ENCODE results near the gene TOMM40. TPM values are rescaled to one million over a fixed set of nuclear protein-coding genes. Genes with fewer than 3 reads are reported as not detected.
A peak's percentile ranks its signal among the peaks of the same experiment; 100 is the strongest.

The TOMM40 gene
- total and polyA plus RNA-seq, 8 donors: 12.8 to 28.8 (median 17.8) TPM

- ATAC-seq (peak; percentile 82 to 87 (median 83)), FAIRE-seq (no peak), DNase-seq (peak; percentile 46 to 94 (median 76))
- intact Hi-C loops (cut with DNase I): loop anchor here in 2 of 3 donors (5.0 to 10.0 kb wide), 2 partner anchors 48 to 151 kb away; no protein-coding TSS in a partner anchor
- H3K27ac ChIP-seq: no peak overlapping the region
- no peak overlapping the region for H3K4me3 ChIP-seq
- H3K36me3 ChIP-seq: peaks cover 0 to 16% (median 0%) of the 10 kb centered on the region in 3 donors
- TF ChIP-seq CTCF (IDR thresholded peaks at IDR 0.05): peak; percentile 97 to 99 (median 98)
- no peaks in the 10 kb centered on the region for H3K9me3 ChIP-seq
- WGBS, 2 donors: 7% methylated on average over 24 of the region's 24 CpGs
- H3K27me3 ChIP-seq: no peaks in the 10 kb centered on the region
- H3K4me1 ChIP-seq: peaks cover 4 to 10% (median 5%) of the 10 kb centered on the region in 3 donors
Measured at GRCh38 chr19:44903602-44904425, 12.8 kb downstream of the TOMM40 start.

DNA sequence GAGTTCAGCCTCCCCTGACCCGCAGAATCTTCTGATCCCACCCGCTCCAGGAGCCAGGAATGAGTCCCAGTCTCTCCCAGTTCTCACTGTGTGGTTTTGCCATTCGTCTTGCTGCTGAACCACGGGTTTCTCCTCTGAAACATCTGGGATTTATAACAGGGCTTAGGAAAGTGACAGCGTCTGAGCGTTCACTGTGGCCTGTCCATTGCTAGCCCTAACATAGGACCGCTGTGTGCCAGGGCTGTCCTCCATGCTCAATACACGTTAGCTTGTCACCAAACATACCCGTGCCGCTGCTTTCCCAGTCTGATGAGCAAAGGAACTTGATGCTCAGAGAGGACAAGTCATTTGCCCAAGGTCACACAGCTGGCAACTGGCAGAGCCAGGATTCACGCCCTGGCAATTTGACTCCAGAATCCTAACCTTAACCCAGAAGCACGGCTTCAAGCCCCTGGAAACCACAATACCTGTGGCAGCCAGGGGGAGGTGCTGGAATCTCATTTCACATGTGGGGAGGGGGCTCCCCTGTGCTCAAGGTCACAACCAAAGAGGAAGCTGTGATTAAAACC is 13.5 kb downstream of the TOMM40 start:
- DNase-seq (no peak), ATAC-seq (peak in 3 of 4 donors; percentile 2 to 13 (median 8)), FAIRE-seq (no peak)
- intact Hi-C loops (cut with DNase I): loop anchor here in 2 of 3 donors (5.0 to 10.0 kb wide), 2 partner anchors 48 to 150 kb away; no protein-coding TSS in a partner anchor
- Histone ChIP-seq H3K4me3 (no peak overlapping the region), H3K9me3 (no peaks in the 10 kb centered on the region), H3K27ac (no peak overlapping the region), H3K36me3 (peaks cover 0 to 16% (median 0%) of the 10 kb centered on the region in 3 donors), H3K27me3 (no peaks in the 10 kb centered on the region), H3K4me1 (peaks cover 4 to 10% (median 5%) of the 10 kb centered on the region in 3 donors)
- no peak for TF ChIP-seq CTCF (IDR thresholded peaks at IDR 0.05)
- WGBS, 2 donors: 36 to 39% methylated on average over 12 of the region's 12 CpGs

DNA sequence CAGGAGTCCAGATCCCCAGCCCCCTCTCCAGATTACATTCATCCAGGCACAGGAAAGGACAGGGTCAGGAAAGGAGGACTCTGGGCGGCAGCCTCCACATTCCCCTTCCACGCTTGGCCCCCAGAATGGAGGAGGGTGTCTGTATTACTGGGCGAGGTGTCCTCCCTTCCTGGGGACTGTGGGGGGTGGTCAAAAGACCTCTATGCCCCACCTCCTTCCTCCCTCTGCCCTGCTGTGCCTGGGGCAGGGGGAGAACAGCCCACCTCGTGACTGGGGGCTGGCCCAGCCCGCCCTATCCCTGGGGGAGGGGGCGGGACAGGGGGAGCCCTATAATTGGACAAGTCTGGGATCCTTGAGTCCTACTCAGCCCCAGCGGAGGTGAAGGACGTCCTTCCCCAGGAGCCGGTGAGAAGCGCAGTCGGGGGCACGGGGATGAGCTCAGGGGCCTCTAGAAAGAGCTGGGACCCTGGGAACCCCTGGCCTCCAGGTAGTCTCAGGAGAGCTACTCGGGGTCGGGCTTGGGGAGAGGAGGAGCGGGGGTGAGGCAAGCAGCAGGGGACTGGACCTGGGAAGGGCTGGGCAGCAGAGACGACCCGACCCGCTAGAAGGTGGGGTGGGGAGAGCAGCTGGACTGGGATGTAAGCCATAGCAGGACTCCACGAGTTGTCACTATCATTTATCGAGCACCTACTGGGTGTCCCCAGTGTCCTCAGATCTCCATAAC is 14.5 kb downstream of the TOMM40 start, which contains the start of gene APOE:
Gene APOE, plus strand, starts transcription at position 360 of the 724 bp plus-strand sequence. CDS start 829 bp downstream, outside the sequence.
- ATAC-seq: peak in 3 of 4 donors; percentile 4 to 52 (median 15)

GRCh38 chr19:44907613-44908012 is 16.6 kb downstream of the TOMM40 start:
- H3K27ac ChIP-seq: no peak overlapping the region
- H3K4me3 ChIP-seq: no peak overlapping the region
- intact Hi-C loops (cut with DNase I): loop anchor here in 1 of 3 donors (5.0 to 10.0 kb wide), 2 partner anchors 40 to 147 kb away; partner anchors contain the start of gene APOC2
- no peaks in the 10 kb centered on the region for H3K27me3 ChIP-seq
- peaks cover 4 to 10% (median 5%) of the 10 kb centered on the region in 3 donors for H3K4me1 ChIP-seq
- DNase-seq: no peak
- 82 to 94% methylated on average over 12 of the region's 12 CpGs for WGBS, 2 donors
- TF ChIP-seq CTCF (IDR thresholded peaks at IDR 0.05): no peak
- H3K9me3 ChIP-seq: no peaks in the 10 kb centered on the region
- no peaks in the 10 kb centered on the region for H3K36me3 ChIP-seq
- ATAC-seq: no peak
- FAIRE-seq: no peak

More for the DNA sequence above, 14.5 kb downstream of the TOMM40 start, which contains the start of gene APOE:
- Histone ChIP-seq H3K36me3 (peaks cover 0 to 14% (median 0%) of the 10 kb centered on the region in 3 donors), H3K9me3 (no peaks in the 10 kb centered on the region), H3K4me1 (peaks cover 4 to 10% (median 5%) of the 10 kb centered on the region in 3 donors), H3K4me3 (peak within 1 kb of the TSS in 2 of 4 donors; percentile 5 to 14), H3K27me3 (no peaks in the 10 kb centered on the region), H3K27ac (no peak within 1 kb of the TSS)
- no peak for TF ChIP-seq CTCF (IDR thresholded peaks at IDR 0.05)
- FAIRE-seq: no peak
- no peak for DNase-seq
- 4 to 5% methylated on average over 20 of the region's 20 CpGs for WGBS, 2 donors
- intact Hi-C loops (cut with DNase I): loop anchor here in 1 of 3 donors (5.0 to 10.0 kb wide), 2 partner anchors 42 to 149 kb away; partner anchors contain the start of gene APOC2
